ENCODE results near the gene OSBPL6. TPM values are rescaled to one million over a fixed set of nuclear protein-coding genes. Genes with fewer than 3 reads are reported as not detected.

The OSBPL6 gene
- total RNA-seq, 1 experiment from 2014 or later = 11.6 TPM

DNA sequence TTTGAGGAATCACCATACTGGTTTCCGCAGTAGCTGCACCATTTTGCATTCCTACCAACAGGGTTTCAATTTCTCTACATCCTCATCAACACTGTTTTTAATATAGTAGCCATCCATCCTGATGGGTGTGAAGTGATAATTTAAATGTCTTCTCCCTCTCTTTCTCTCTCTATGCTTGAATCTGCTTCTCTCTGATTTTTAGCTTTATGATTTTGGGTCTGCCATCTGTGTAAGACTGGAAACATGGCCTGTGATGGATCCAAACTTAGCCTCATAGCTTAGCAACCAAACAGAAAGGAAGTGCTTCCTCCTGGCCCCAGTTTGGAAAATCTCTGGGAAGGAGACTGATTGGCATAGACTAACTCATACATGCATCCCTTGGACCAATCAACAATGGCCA is 33.7 kb upstream of the OSBPL6 start:
- CTCF ChIA-PET = no interaction called here
- H3K9me3 ChIP-seq (ENCODE audit: control insufficient read depth in 1 of 2, insufficient read depth in 1 of 2, low read depth in 1 of 2, low read length in 2 of 2) = no peaks in the 10 kb centered on the region
- no peak overlapping the region for H2AFZ ChIP-seq (ENCODE audit: low read depth, low read length, poor library complexity, severe bottlenecking)
- ATAC-seq (no peak), DNase-seq (ENCODE audit: low read depth, low spot score) (no peak)
- no peaks in the 10 kb centered on the region for H3K9me2 ChIP-seq (ENCODE audit: insufficient read depth)
- BruUV-seq (replicated peaks) = no TSS peak
- intact Hi-C loops (cut with micrococcal nuclease) = no loop called here
- H3K36me3 ChIP-seq (ENCODE audit: control insufficient read depth in 1 of 2, insufficient read depth in 2 of 2, low read length in 2 of 2) = no peaks in the 10 kb centered on the region
- no peaks in the 10 kb centered on the region for H3K27me3 ChIP-seq (ENCODE audit: insufficient read depth, low read length)
- no peaks in the 10 kb centered on the region for H4K20me1 ChIP-seq (ENCODE audit: insufficient read depth)
- RAD21 ChIA-PET (ENCODE audit: low non-redundant PET in 1 of 2, low total read pairs in 2 of 2, uncharacterized antibody in 2 of 2, unreplicated experiment in 2 of 2) = no interaction called here
- no peak overlapping the region for H3K4me3 ChIP-seq (replicated peaks in 1 of 2; ENCODE audit: low read depth in 1 of 2, low read length in 2 of 2)
- POLR2A ChIA-PET = no interaction called here
- no peak overlapping the region for H3K9ac ChIP-seq (ENCODE audit: low read length)
- TF ChIP-seq CBX3 (IDR thresholded peaks at IDR 0.05; ENCODE audit: low read depth) (no peak), ELF1 (IDR thresholded peaks at IDR 0.05; ENCODE audit: borderline replicate concordance, low read depth) (no peak), ZNF274 (IDR thresholded peaks at IDR 0.05; ENCODE audit: low read depth, low read length) (no peak), POLR2AphosphoS5 (IDR thresholded peaks at IDR 0.05; ENCODE audit: low read depth, low read length) (no peak), POLR2A (IDR thresholded peaks at IDR 0.05; ENCODE audit: borderline replicate concordance, extremely low read depth, insufficient read depth, insufficient read length) (no peak), TCF7L2 (IDR thresholded peaks at IDR 0.05; ENCODE audit: borderline replicate concordance, extremely low read depth, insufficient read depth, insufficient read length) (no peak), RAD21 (IDR thresholded peaks at IDR 0.05; ENCODE audit: low read depth) (no peak), FOSL1 (IDR thresholded peaks at IDR 0.05; ENCODE audit: low read depth) (no peak), SRF (IDR thresholded peaks at IDR 0.05; ENCODE audit: low read depth) (no peak), EZH2 (IDR thresholded peaks at IDR 0.05) (no peak), CEBPB (IDR thresholded peaks at IDR 0.05; ENCODE audit: low read depth) (no peak)
- TF ChIP-seq, protein P1, sequence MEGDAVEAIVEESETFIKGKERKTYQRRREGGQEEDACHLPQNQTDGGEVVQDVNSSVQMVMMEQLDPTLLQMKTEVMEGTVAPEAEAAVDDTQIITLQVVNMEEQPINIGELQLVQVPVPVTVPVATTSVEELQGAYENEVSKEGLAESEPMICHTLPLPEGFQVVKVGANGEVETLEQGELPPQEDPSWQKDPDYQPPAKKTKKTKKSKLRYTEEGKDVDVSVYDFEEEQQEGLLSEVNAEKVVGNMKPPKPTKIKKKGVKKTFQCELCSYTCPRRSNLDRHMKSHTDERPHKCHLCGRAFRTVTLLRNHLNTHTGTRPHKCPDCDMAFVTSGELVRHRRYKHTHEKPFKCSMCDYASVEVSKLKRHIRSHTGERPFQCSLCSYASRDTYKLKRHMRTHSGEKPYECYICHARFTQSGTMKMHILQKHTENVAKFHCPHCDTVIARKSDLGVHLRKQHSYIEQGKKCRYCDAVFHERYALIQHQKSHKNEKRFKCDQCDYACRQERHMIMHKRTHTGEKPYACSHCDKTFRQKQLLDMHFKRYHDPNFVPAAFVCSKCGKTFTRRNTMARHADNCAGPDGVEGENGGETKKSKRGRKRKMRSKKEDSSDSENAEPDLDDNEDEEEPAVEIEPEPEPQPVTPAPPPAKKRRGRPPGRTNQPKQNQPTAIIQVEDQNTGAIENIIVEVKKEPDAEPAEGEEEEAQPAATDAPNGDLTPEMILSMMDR (IDR thresholded peaks at IDR 0.05 in 2 of 3, conservative IDR thresholded peaks at IDR 0.05 in 1 of 3; ENCODE audit: borderline replicate concordance in 1 of 3, insufficient read depth in 1 of 3, low read depth in 2 of 3, low read length in 2 of 3) = no peak
- TF ChIP-seq, protein P2, sequence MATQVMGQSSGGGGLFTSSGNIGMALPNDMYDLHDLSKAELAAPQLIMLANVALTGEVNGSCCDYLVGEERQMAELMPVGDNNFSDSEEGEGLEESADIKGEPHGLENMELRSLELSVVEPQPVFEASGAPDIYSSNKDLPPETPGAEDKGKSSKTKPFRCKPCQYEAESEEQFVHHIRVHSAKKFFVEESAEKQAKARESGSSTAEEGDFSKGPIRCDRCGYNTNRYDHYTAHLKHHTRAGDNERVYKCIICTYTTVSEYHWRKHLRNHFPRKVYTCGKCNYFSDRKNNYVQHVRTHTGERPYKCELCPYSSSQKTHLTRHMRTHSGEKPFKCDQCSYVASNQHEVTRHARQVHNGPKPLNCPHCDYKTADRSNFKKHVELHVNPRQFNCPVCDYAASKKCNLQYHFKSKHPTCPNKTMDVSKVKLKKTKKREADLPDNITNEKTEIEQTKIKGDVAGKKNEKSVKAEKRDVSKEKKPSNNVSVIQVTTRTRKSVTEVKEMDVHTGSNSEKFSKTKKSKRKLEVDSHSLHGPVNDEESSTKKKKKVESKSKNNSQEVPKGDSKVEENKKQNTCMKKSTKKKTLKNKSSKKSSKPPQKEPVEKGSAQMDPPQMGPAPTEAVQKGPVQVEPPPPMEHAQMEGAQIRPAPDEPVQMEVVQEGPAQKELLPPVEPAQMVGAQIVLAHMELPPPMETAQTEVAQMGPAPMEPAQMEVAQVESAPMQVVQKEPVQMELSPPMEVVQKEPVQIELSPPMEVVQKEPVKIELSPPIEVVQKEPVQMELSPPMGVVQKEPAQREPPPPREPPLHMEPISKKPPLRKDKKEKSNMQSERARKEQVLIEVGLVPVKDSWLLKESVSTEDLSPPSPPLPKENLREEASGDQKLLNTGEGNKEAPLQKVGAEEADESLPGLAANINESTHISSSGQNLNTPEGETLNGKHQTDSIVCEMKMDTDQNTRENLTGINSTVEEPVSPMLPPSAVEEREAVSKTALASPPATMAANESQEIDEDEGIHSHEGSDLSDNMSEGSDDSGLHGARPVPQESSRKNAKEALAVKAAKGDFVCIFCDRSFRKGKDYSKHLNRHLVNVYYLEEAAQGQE (IDR thresholded peaks at IDR 0.05; ENCODE audit: low read depth) = no peak
- TF ChIP-seq, protein P3, sequence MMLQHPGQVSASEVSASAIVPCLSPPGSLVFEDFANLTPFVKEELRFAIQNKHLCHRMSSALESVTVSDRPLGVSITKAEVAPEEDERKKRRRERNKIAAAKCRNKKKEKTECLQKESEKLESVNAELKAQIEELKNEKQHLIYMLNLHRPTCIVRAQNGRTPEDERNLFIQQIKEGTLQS (IDR thresholded peaks at IDR 0.05) = no peak
- TF ChIP-seq, protein P4, sequence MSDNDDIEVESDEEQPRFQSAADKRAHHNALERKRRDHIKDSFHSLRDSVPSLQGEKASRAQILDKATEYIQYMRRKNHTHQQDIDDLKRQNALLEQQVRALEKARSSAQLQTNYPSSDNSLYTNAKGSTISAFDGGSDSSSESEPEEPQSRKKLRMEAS (IDR thresholded peaks at IDR 0.05) = no peak
- TF ChIP-seq, protein P5, sequence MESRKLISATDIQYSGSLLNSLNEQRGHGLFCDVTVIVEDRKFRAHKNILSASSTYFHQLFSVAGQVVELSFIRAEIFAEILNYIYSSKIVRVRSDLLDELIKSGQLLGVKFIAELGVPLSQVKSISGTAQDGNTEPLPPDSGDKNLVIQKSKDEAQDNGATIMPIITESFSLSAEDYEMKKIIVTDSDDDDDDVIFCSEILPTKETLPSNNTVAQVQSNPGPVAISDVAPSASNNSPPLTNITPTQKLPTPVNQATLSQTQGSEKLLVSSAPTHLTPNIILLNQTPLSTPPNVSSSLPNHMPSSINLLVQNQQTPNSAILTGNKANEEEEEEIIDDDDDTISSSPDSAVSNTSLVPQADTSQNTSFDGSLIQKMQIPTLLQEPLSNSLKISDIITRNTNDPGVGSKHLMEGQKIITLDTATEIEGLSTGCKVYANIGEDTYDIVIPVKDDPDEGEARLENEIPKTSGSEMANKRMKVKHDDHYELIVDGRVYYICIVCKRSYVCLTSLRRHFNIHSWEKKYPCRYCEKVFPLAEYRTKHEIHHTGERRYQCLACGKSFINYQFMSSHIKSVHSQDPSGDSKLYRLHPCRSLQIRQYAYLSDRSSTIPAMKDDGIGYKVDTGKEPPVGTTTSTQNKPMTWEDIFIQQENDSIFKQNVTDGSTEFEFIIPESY (IDR thresholded peaks at IDR 0.05; ENCODE audit: extremely low read depth, insufficient replicate concordance, low read length) = no peak
- H3K4me2 ChIP-seq (ENCODE audit: low read length) = no peak overlapping the region
- no peaks in the 10 kb centered on the region for H3K79me2 ChIP-seq (ENCODE audit: insufficient read depth, low read length)
- no peaks in the 10 kb centered on the region for H3K4me1 ChIP-seq (ENCODE audit: control insufficient read depth in 1 of 2, insufficient read depth in 2 of 2, low read length in 2 of 2)
- H3K27ac ChIP-seq (ENCODE audit: low read depth, low read length) = no peak overlapping the region

Measured in HCT116 (cell line).